Astrocyte of the spinal cord (primary cell): ENCODE measurements around the gene KLF1.
A peak's percentile ranks its signal among the peaks of the same experiment; 100 is the strongest.

Experiments
- DNase-seq: peaks from one replicate; pipeline ENCODE4 v3.0.0; 2011; ENCODE audit warnings: low read depth, low spot score
- H3K4me3 ChIP-seq: 2 replicates; pipeline ENCODE4 v1.5.1; 2011; ENCODE audit warnings: low read depth, mild to moderate bottlenecking, low read length, moderate library complexity
- CTCF ChIP-seq: IDR thresholded peaks from 2 replicates; pipeline ENCODE4 v1.5.1; 2012; ENCODE audit warnings: low read depth, mild to moderate bottlenecking, low read length, inconsistent platforms
- in situ Hi-C: cut with HindIII; loops from 2 replicates; pipeline ENCODE4 v1.10.0; 2017; ENCODE audit warnings: low sequenced_read_pairs

The KLF1 gene

GRCh38 chr19:12868540-12869112 is 18.4 kb downstream of the KLF1 start:
- DNase-seq = no peak
- H3K4me3 ChIP-seq = no peak overlapping the region
- no peak for TF ChIP-seq CTCF
- in situ Hi-C loops = no loop called here

GRCh38 chr19:12867120-12868099 is 19.6 kb downstream of the KLF1 start:
- DNase-seq = peak; percentile 42
- peak overlapping the region; percentile 26 for H3K4me3 ChIP-seq
- in situ Hi-C loops = no loop called here
- TF ChIP-seq CTCF = no peak

- no peak overlapping the region for H3K4me3 ChIP-seq
- no peak for DNase-seq
- in situ Hi-C loops = no loop called here
- TF ChIP-seq CTCF = no peak
Measured at GRCh38 chr19:12866416-12867119, 20.4 kb downstream of the KLF1 start.

GRCh38 chr19:12865746-12866415 is 21.1 kb downstream of the KLF1 start:
- DNase-seq = no peak
- no peak for TF ChIP-seq CTCF
- in situ Hi-C loops = no loop called here
- no peak overlapping the region for H3K4me3 ChIP-seq

GRCh38 chr19:12864721-12865715 is 22.0 kb downstream of the KLF1 start:
- TF ChIP-seq CTCF = no peak
- H3K4me3 ChIP-seq = no peak overlapping the region
- in situ Hi-C loops = no loop called here
- DNase-seq = no peak
